Activated CD4-positive, alpha-beta T cell treated with anti-CD3 and anti-CD28 coated beads, Interleukin-2, amount 50 U/mL, for 1 hour (primary cell): ENCODE data around the gene HIVEP3.

ENCODE experiments used
- DNase-seq: peaks from one replicate; pipeline ENCODE4 v3.0.0-alpha.2; 2020

Gene HIVEP3

GRCh38 chr1:41524676-41525675 lies 393.7 kb downstream of the HIVEP3 start:
- DNase-seq, result no peak

- DNase-seq, result no peak
Measured at GRCh38 chr1:41523949-41524675, 394.6 kb downstream of the HIVEP3 start.

- no peak for DNase-seq
Measured at GRCh38 chr1:41523071-41523470, 395.7 kb downstream of the HIVEP3 start.

DNA sequence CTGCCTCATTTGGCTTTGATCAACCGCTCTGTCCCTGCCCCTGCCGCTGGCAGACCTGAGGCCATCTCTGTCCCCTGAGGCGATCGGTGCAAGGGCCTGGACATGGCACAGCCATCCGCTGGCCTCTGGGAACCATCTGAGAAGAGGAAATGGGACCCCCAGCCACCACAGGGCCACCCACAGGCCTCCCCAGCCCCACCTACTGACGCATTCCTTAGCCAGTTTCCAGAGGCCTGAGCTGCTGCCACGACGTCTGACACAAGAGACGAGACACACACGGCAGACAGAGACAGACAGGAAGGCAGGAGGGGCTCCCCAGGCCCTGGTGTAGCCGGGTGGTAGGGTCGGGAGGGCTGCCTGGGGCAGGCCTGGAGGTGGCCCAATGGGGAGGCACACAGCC lies 397.0 kb downstream of the HIVEP3 start:
- no peak for DNase-seq

DNA sequence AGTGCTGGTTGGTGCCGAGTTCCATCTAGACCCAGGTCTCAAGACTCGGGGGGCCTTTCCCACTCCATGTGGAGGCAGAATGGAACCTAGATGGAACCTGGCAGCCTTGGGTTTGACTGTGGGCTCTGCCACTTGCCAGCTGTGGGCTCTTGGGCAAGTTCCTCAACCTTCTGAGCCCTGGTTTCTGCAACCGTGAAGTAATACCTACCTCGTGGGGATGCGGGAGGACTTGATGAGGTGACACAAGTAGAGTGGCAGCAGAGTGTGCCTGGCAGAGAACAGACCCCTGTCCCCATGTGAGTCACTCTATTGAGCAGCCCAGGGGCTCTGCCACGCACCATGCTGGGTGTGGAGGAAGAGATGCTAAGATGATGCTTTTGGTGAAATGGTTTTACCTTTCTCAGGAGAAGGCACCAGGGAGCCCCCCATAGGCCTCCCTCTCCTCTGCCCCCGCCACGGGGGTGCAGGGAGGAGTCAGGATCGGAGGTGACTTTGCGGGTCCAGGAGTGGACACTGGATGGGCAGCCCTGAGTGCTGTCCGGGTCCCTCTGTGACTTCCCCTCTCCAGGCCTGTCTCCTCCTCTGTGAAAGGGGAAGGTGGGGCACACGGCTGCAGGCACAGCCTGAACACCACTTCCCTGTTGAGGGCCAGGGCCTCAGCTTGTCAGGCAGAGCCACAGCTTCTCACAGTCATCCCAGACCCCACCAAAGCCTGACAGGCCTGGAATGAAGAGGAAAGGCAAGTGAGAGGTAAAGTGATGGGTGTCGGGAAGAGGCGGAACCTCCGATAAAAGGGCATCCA lies 397.6 kb downstream of the HIVEP3 start:
- no peak for DNase-seq

GRCh38 chr1:41519667-41520066 lies 399.1 kb downstream of the HIVEP3 start:
- no peak for DNase-seq

DNA sequence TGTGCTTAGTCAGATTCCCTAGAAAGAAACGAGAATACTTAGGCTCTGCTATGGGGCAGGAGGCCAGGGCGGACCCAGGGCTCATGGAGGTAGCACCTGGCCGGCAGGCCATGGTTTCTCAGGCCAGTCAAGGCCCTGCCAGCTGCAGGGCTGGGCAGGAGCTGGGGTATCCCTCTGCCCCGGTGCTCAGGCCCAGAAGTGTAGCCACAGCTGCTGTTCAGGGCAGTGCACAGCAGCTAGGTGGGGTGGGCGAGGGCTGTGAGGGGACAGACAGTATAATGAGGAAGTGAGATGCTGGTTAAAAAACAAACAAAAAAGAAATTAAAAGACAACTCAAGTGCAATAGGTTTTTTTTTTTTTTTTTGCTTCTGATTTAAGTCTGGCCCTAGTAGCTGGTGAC lies 400.3 kb downstream of the HIVEP3 start:
- DNase-seq, result no peak

GRCh38 chr1:41517062-41517438 lies 401.7 kb downstream of the HIVEP3 start:
- no peak for DNase-seq

GRCh38 chr1:41516168-41517061 lies 402.3 kb downstream of the HIVEP3 start:
- peak; percentile 53 for DNase-seq

DNA sequence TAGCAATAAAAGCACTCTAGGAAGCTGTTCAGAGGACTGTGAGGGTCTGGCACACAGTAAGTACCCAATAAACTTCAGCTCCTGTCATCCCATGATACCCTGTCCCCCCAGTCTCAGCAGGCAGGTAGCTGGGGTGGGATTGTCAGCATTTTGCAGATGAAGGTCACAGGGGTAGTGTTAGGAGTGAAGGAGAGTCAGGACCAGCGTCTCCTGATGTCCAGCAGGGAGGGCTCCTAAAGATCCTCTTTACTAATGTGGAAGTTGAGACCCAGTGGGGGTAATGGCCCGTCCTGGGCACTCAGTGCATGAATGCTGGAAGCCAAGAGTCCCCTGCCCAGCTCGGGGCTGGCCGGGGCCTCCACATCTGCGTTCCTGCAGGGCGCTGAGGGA lies 402.9 kb downstream of the HIVEP3 start:
- no peak for DNase-seq

DNA sequence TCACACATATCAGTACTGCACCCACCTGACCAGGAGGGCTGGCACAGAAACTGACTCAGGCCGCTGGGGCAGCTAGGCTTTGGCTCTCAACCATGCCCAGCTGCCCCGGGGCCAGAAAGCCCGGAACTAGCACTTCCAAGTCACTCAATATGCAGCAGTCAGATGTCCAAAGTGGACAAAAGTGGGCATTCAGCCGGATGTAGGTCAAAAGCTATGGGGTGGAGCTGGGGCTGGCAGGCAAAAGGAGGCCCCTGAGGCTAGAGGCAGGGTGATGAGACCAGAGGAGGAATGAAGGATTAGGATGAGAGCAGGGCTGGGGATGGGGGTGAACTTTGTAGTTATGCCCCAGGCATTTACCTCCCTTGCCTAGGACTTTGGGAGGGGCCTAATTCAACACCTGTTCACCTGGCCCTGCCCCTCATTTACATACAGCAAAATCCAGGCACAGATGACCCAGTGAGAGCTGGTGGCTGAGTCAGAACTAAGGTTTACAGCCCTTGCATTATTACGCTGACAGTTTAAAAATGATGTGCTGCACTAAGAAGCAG lies 403.5 kb downstream of the HIVEP3 start:
- DNase-seq, result no peak

DNA sequence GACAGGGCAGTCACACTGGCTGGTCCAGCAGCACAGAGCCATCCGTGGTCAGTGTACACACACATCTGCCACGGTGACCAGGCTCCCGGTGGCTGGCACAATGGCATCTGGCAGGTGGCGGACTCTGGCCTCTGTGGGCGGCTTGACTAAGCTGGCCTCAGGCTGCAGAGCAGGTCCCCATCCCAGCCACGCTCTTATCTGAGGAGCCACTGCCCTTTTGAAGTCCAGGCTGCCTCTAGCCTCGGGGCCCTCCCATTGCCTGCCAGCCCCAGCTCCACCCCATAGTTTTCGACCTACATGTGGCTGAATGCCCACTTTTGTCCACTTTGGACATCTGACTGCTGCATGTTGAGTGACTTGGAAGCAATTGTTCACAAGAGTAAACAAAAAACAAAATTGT lies 404.3 kb downstream of the HIVEP3 start:
- no peak for DNase-seq

DNA sequence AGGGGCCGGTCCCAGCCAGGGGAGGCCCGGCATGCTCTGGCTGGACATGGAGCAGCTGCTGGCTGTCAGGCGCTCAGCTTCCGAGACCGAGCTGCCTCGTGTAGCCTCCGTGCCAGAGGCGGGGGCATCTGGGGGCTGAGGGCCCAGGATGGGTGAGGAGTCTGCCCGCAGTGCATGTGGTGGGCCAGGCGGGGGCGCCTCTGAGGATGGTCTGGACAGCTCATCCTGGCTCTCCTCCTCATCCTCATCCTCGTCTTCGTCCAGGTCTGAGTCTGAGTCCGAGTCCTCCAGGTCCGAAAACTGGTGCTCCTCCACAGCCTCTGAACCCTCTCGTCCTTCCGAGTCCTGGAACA lies 405.4 kb downstream of the HIVEP3 start:
- DNase-seq, result no peak

- DNase-seq, result no peak
Measured at GRCh38 chr1:41512701-41513382, 405.9 kb downstream of the HIVEP3 start.

DNA sequence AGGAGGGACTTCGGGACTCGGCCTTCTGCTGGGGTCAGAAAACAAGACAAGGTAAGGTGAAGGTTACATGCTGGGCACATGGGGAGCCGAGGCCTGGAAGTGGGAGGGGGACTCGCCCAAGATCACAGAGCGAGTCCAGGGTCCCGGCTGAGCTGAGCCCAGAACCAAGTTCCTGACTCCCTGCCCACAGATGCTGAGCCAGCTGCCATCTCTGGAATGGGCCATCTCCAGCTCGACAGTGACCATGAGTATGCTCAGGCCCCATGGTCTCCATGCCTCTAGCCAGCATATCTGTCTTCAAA lies 407.5 kb downstream of the HIVEP3 start:
- DNase-seq, result no peak

DNA sequence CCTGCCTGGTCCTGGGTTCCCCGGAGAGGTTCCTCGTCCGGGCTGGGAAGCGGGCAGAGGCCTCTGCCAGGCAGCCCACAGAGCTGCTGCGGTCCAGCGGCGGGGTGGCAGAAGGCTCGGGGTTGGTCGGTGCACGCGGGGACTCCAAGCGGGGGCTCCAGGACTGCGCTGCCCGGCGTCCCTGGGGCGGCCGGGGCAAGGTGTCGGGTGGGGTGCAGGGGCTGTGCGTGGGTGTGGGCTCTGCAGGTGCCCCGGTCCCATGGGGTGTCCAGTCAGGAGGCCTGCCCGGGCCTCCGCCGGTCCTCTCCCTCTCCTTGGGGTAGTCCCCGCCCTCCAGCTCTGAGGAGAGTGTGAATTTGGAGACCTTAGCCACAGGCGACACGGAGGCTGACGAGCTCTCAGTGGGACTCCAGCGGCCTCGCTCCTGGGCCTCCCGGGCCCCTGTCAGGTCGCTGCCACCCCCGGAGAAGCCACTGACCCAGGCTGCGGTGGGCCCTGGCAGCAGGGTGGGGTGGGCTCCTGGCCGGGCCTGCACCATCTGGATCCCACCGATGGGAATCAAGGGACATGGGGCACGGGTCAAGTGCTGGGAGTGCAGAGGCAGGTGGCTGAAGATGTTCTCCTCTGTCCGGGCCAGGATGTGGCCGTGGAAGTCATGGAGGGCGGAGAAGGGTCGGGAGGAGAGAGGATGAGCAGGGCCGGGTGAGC lies 408.0 kb downstream of the HIVEP3 start:
- DNase-seq, result no peak

- DNase-seq, result no peak
Measured at GRCh38 chr1:41509270-41509671, 409.5 kb downstream of the HIVEP3 start.

DNA sequence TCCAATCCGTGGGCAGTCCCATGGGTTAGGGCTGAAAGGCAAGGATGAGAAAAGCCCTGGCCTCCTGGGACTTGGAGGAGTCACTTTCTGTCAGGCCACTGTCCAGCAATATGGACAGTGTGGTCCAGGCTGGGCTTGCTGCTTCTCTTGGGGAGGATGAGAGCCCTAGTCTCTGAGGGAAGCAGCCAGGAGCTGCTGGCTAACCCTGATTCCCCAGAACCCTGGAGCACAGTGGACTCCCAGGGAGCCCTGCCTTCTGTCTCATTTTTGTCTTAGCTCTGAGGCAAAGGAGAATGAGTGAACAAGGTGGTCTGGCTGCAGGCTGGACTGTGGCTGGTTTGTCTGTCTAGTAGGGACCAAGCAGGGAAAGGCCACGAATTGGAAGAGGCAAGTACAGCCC lies 410.4 kb downstream of the HIVEP3 start:
- no peak for DNase-seq

DNA sequence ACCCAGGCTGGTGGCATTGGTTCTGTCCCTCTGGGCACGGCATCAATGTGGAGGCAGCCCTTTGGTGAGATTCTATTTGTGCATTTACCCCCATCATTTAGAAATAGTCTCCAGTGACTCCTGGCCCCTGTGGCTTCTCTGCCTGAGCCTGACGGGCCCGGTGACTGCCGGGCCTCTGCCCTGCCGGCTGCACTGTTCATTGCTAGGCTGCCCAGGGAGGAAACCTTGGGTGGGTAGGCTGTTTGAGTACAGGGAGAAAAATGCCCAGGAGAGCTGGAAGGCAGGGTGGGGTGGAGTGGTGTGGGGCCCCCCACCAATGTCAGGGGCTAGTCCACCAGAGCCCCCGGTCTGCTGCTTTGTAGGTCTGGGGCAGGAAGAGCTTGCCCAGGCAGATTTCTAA lies 410.9 kb downstream of the HIVEP3 start:
- no peak for DNase-seq

- no peak for DNase-seq
Measured at GRCh38 chr1:41507110-41507720, 411.5 kb downstream of the HIVEP3 start.
